A673 (cell line): ENCODE measurements around the gene SDHAF3.

Experiments used
- EZH2 ChIP-seq: fragments of 200-600 bp; sonication (generic); IDR thresholded peaks from 2 replicates; pipeline ENCODE4 v1.6.1; 2017; ENCODE audit warnings: borderline replicate concordance, low read depth, mild to moderate bottlenecking, mixed read lengths, antibody characterized with exemption, low read length; ENCODE audit not compliant: poor library complexity, severe bottlenecking
- TF ChIP-seq, protein P1 (sequence below): fragments of 300-800, 200-600 bp; sonication (generic); conservative IDR thresholded peaks from 2 replicates; pipeline ENCODE4 v1.5.1; 2017; ENCODE audit warnings: low read depth, mild to moderate bottlenecking, antibody characterized with exemption, low read length, moderate library complexity, mixed read lengths

DNA sequence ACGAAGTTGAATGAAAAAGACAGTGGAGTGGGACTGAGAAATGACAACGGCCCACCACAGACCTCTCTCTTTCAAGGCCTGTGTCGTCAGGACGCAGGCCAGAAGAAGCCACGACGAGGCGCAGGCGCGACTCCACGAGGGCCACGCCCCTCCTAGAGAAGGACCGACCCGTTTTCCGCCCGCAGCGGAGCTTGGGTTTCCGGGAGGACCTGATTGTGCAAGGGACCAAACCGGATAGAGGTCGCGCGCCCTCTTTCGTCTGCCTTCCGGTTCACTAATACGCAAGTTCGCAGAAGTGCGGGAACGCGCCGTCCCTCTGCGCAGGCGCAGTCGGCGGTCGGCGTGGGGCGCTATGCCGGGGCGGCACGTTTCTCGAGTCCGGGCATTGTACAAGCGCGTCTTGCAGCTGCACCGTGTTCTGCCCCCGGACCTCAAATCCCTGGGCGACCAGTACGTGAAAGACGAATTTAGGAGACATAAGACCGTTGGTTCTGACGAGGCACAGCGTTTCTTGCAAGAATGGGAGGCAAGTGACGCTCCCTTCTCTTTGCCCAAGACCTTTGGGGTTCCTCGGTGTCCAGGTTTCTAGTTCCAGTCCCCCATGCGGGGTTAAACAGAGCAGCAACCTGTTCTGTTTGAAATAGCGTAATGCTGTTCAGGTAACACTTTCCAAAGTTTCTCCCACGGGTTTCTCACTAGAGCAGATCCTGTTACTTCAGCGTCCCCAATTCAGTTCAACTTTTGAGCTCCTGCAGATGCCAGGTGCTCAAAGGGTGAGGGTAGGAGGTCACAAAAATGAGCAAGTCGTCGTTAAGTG lies at the start of gene SDHAF3:
- TF ChIP-seq, protein P1, sequence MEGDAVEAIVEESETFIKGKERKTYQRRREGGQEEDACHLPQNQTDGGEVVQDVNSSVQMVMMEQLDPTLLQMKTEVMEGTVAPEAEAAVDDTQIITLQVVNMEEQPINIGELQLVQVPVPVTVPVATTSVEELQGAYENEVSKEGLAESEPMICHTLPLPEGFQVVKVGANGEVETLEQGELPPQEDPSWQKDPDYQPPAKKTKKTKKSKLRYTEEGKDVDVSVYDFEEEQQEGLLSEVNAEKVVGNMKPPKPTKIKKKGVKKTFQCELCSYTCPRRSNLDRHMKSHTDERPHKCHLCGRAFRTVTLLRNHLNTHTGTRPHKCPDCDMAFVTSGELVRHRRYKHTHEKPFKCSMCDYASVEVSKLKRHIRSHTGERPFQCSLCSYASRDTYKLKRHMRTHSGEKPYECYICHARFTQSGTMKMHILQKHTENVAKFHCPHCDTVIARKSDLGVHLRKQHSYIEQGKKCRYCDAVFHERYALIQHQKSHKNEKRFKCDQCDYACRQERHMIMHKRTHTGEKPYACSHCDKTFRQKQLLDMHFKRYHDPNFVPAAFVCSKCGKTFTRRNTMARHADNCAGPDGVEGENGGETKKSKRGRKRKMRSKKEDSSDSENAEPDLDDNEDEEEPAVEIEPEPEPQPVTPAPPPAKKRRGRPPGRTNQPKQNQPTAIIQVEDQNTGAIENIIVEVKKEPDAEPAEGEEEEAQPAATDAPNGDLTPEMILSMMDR = no peak; the same call in 1 of the 2 replicates
- TF ChIP-seq EZH2 = no peak
